IMR-90 (cell line): ENCODE results near the gene KRABD2.

Source experiments
- ATAC-seq: fragments of 200-7000 bp; cut with Tn5 transposase; 2 replicates; pipeline ENCODE4 v1.9.1; 2020; ENCODE audit warnings: low read depth, mild to moderate bottlenecking, moderate library complexity
- BruUV-seq: library from RNA; stranded (reverse); fragments of 400-500 nt; replicated peaks from 2 replicates; lab custom pipeline; 2021; lab: Mats Ljungman, UMichigan
- CTCF ChIA-PET: fragments of 300-600 bp; formaldehyde crosslinking; extraction: SDS; loops from one replicate; lab custom pipeline; 2021; ENCODE audit warnings: antibody characterized with exemption; lab: Yijun Ruan, JAX
- POLR2A ChIA-PET: fragments of 300-600 bp; sonication (Branson Sonifier 250); formaldehyde crosslinking; loops from one replicate; lab custom pipeline; 2022; ENCODE audit warnings: antibody characterized with exemption; ENCODE audit not compliant: unreplicated experiment; lab: Charles Lee
- DNase-seq: peaks from one replicate; pipeline ENCODE4 v3.0.0; 2013
- H2AFZ ChIP-seq: replicated peaks from 2 replicates; pipeline ENCODE3; 2013; ENCODE audit warnings: low read length, mild to moderate bottlenecking; ENCODE audit not compliant: poor library complexity
- H2AK5ac ChIP-seq: 2 replicates; pipeline ENCODE4 v1.6.1; 2013; ENCODE audit warnings: low read depth, low read length, inconsistent platforms
- H2AK9ac ChIP-seq: replicated peaks from 2 replicates; pipeline ENCODE3; 2013; ENCODE audit warnings: mild to moderate bottlenecking, low read depth, low read length, moderate library complexity; ENCODE audit not compliant: poor library complexity
- H2BK120ac ChIP-seq: 2 replicates; pipeline ENCODE4 v1.6.1; 2013; ENCODE audit warnings: low read depth, low read length, inconsistent platforms
- H2BK15ac ChIP-seq: 3 replicates; pipeline ENCODE4 v1.6.1; 2013; ENCODE audit warnings: low read depth, low read length, inconsistent platforms
- H2BK20ac ChIP-seq: 2 replicates; pipeline ENCODE4 v1.6.1; 2013; ENCODE audit warnings: low read depth, mild to moderate bottlenecking, inconsistent platforms, low read length, moderate library complexity
- H2BK5ac ChIP-seq: 2 replicates; pipeline ENCODE4 v1.6.1; 2013; ENCODE audit warnings: mild to moderate bottlenecking, low read depth, low read length, inconsistent platforms; ENCODE audit not compliant: poor library complexity, severe bottlenecking
- H3K14ac ChIP-seq: replicated peaks from 2 replicates; pipeline ENCODE4 v1.6.1; 2013; ENCODE audit warnings: low read depth, low read length, inconsistent platforms
- H3K18ac ChIP-seq: 2 replicates; pipeline ENCODE4 v1.6.1; 2013; ENCODE audit warnings: low read depth, low read length, control low read depth
- H3K23ac ChIP-seq: 2 replicates; pipeline ENCODE4 v1.6.1; 2013; ENCODE audit warnings: low read depth, low read length, inconsistent platforms
- H3K27ac ChIP-seq: 2 replicates; pipeline ENCODE4 v1.5.1; 2013; ENCODE audit warnings: mild to moderate bottlenecking, control low read depth, low read length; ENCODE audit not compliant: insufficient read depth
- H3K27me3 ChIP-seq: 2 replicates; pipeline ENCODE4 v1.6.1; 2013; ENCODE audit warnings: low read length; ENCODE audit not compliant: control insufficient read depth, insufficient read depth
- H3K36me3 ChIP-seq: 2 replicates; pipeline ENCODE4 v1.6.1; 2013; ENCODE audit warnings: low read length, mixed read lengths; ENCODE audit not compliant: control insufficient read depth, insufficient read depth
- H3K4ac ChIP-seq: 2 replicates; pipeline ENCODE4 v1.6.1; 2013; ENCODE audit warnings: low read depth, low read length, inconsistent platforms
- H3K4me1 ChIP-seq: 2 replicates; pipeline ENCODE4 v1.6.1; 2013; ENCODE audit warnings: low read length, mixed read lengths; ENCODE audit not compliant: control insufficient read depth, insufficient read depth
- H3K4me2 ChIP-seq: 2 replicates; pipeline ENCODE4 v1.6.1; 2013; ENCODE audit warnings: low read depth, mild to moderate bottlenecking, control low read depth, low read length, moderate library complexity
- H3K4me3 ChIP-seq: 2 replicates; pipeline ENCODE4 v1.5.1; 2013; ENCODE audit warnings: low read depth, mild to moderate bottlenecking, control low read depth, low read length, moderate library complexity; ENCODE audit not compliant: insufficient read depth
- H3K56ac ChIP-seq: 2 replicates; pipeline ENCODE4 v1.6.1; 2013; ENCODE audit warnings: low read length, inconsistent platforms; ENCODE audit not compliant: insufficient read depth; ENCODE audit errors: extremely low read depth
- H3K79me1 ChIP-seq, 2 experiments: 2 replicates each; pipeline ENCODE4 v1.6.1; 2013; ENCODE audit warnings: low read length in 2 of 2, inconsistent platforms in 1 of 2, low read depth in 1 of 2
- H3K9ac ChIP-seq: 2 replicates; pipeline ENCODE4 v1.6.1; 2013; ENCODE audit warnings: low read depth, low read length, control low read depth
- H3K9me1 ChIP-seq: 2 replicates; pipeline ENCODE4 v1.6.1; 2013; ENCODE audit warnings: low read length, inconsistent platforms; ENCODE audit not compliant: insufficient read depth
- H3K9me3 ChIP-seq: 2 replicates; pipeline ENCODE4 v1.6.1; 2013; ENCODE audit warnings: low read length; ENCODE audit not compliant: control insufficient read depth, insufficient read depth
- H4K20me1 ChIP-seq: 2 replicates; pipeline ENCODE4 v1.6.1; 2013; ENCODE audit warnings: low read length, inconsistent platforms; ENCODE audit not compliant: insufficient read depth
- H4K5ac ChIP-seq: 2 replicates; pipeline ENCODE4 v1.6.1; 2013; ENCODE audit warnings: mild to moderate bottlenecking, low read depth, low read length, control low read depth
- H4K8ac ChIP-seq, 2 experiments: 2 replicates each; pipeline ENCODE4 v1.6.1; 2013; ENCODE audit warnings: low read depth in 2 of 2, low read length in 2 of 2, control low read depth in 1 of 2, inconsistent platforms in 1 of 2
- H4K91ac ChIP-seq: 2 replicates; pipeline ENCODE4 v1.6.1; 2013; ENCODE audit warnings: low read depth, low read length, inconsistent platforms; ENCODE audit not compliant: insufficient read depth
- BHLHE40 ChIP-seq: fragments of 150-350 bp; IDR thresholded peaks from 2 replicates; pipeline ENCODE4 v1.6.1; 2016; ENCODE audit warnings: mild to moderate bottlenecking, low read depth, low read length
- CEBPB ChIP-seq: IDR thresholded peaks from 2 replicates; pipeline ENCODE4 v1.6.1; 2012; ENCODE audit warnings: low read depth, low read length, improper control_type of control experiment
- CHD1 ChIP-seq: IDR thresholded peaks from 2 replicates; pipeline ENCODE4 v1.6.1; 2012; ENCODE audit warnings: low read depth, low read length, improper control_type of control experiment
- CTCF ChIP-seq: conservative IDR thresholded peaks from 2 replicates; pipeline ENCODE4 v1.5.1; 2012; ENCODE audit warnings: mild to moderate bottlenecking, low read depth, low read length, improper control_type of control experiment
- ELK1 ChIP-seq: fragments of 150-350 bp; IDR thresholded peaks from 2 replicates; pipeline ENCODE4 v1.6.1; 2016; ENCODE audit warnings: low read depth, mild to moderate bottlenecking, low read length, moderate library complexity, borderline replicate concordance
- FOS ChIP-seq: fragments of 150-350 bp; IDR thresholded peaks from 2 replicates; pipeline ENCODE4 v1.6.1; 2016; ENCODE audit warnings: low read depth, low read length
- MAFK ChIP-seq: IDR thresholded peaks from 2 replicates; pipeline ENCODE4 v1.6.1; 2012; ENCODE audit warnings: low read depth, low read length, improper control_type of control experiment
- MAZ ChIP-seq: IDR thresholded peaks from 2 replicates; pipeline ENCODE4 v1.6.1; 2012; ENCODE audit warnings: low read depth, mild to moderate bottlenecking, low read length, improper control_type of control experiment, moderate library complexity, borderline replicate concordance
- MXI1 ChIP-seq: IDR thresholded peaks from 2 replicates; pipeline ENCODE4 v1.6.1; 2012; ENCODE audit warnings: low read depth, mild to moderate bottlenecking, low read length, moderate library complexity, borderline replicate concordance
- NFE2L2 ChIP-seq: fragments of 150-350 bp; IDR thresholded peaks from 2 replicates; pipeline ENCODE4 v1.6.1; 2016; ENCODE audit warnings: low read depth, mild to moderate bottlenecking, low read length
- POLR2A ChIP-seq: IDR thresholded peaks from 2 replicates; pipeline ENCODE4 v1.6.1; 2012; ENCODE audit warnings: mild to moderate bottlenecking, low read depth, low read length
- RAD21 ChIP-seq: IDR thresholded peaks from 2 replicates; pipeline ENCODE4 v1.6.1; 2012; ENCODE audit warnings: low read length, improper control_type of control experiment
- RCOR1 ChIP-seq: IDR thresholded peaks from 2 replicates; pipeline ENCODE4 v1.6.1; 2012; ENCODE audit warnings: mild to moderate bottlenecking, low read length, improper control_type of control experiment; ENCODE audit not compliant: insufficient replicate concordance
- RFX5 ChIP-seq: IDR thresholded peaks from 2 replicates; pipeline ENCODE4 v1.8.0; 2012; ENCODE audit warnings: low read depth, mild to moderate bottlenecking, low read length, moderate library complexity
- SMC3 ChIP-seq: fragments of 150-350 bp; IDR thresholded peaks from 2 replicates; pipeline ENCODE4 v1.6.1; 2016; ENCODE audit warnings: low read depth, mild to moderate bottlenecking, antibody characterized with exemption, low read length, moderate library complexity
- USF2 ChIP-seq: fragments of 150-350 bp; IDR thresholded peaks from 2 replicates; pipeline ENCODE4 v1.6.1; 2017; ENCODE audit warnings: mild to moderate bottlenecking, antibody characterized with exemption, low read length, low read depth
- WGBS, 2 experiments: methylation state at CpG; one replicate each; pipeline versions ENCODE4 v1.1.5 to v1.1.7; 2013; ENCODE audit warnings: missing lambda C conversion rate in 2 of 2; ENCODE audit not compliant: insufficient read length in 1 of 2; ENCODE audit errors: extremely low coverage in 2 of 2; 5-methylcytosine and 5-hydroxymethylcytosine counted together
- dilution Hi-C: fragments of 300-500 bp; cut with HindIII; formaldehyde crosslinking; loops from one replicate; pipeline ENCODE4 v1.14.3; 2018; ENCODE audit warnings: low sequenced_read_pairs; ENCODE audit not compliant: unreplicated experiment
- in situ Hi-C: fragments of 300-500 bp; cut with MboI; formaldehyde crosslinking; loops from 3 replicates; pipeline ENCODE4 v1.14.3; 2019; ENCODE audit warnings: low sequenced_read_pairs, inconsistent platforms, mixed read lengths
- intact Hi-C: fragments of 100-400 bp; cut with micrococcal nuclease; formaldehyde crosslinking; loops from 2 replicates; pipeline ENCODE4 v1.10.0; 2022

KRABD2 gene

GRCh38 chr17:8357910-8358309 is 18.6 kb downstream of the KRABD2 start:
- Histone ChIP-seq H2BK20ac (no peak overlapping the region), H3K36me3 (no peaks in the 10 kb centered on the region), H3K9me3 (no peaks in the 10 kb centered on the region), H4K5ac (no peak overlapping the region), H3K9ac (no peak overlapping the region), H3K27me3 (no peaks in the 10 kb centered on the region), H3K18ac (no peak overlapping the region), H3K9me1 (peaks cover 9% of the 10 kb centered on the region; the same call in 1 of the 2 replicates), H2BK15ac (no peak overlapping the region), H4K20me1 (no peaks in the 10 kb centered on the region), H4K91ac (no peak overlapping the region), H3K4me2 (no peak overlapping the region), H3K4me3 (no peak overlapping the region), H3K56ac (no peak overlapping the region), H4K8ac (no peak overlapping the region), H3K23ac (no peak overlapping the region), H3K4me1 (peaks cover 7% of the 10 kb centered on the region), H2BK120ac (no peak overlapping the region), H3K79me1 (peaks cover 0 to 11% of the 10 kb centered on the region in 2 experiments; a peak in 2 of 4 replicates), H2AK9ac (no peak overlapping the region), H2AK5ac (no peak overlapping the region), H3K27ac (no peak overlapping the region), H2AFZ (no peak overlapping the region), H2BK5ac (no peak overlapping the region), H3K14ac (no peak overlapping the region), H3K4ac (no peak overlapping the region)
- BruUV-seq = no TSS peak
- 100% methylated on average over 1 of the region's 3 CpGs; no CpG with 5 or more reads in 1 of the 2 experiments for WGBS, 2 experiments
- no peak for TF ChIP-seq ELK1
- no peak for TF ChIP-seq RCOR1
- TF ChIP-seq RAD21 = no peak
- TF ChIP-seq MAFK = no peak
- no peak for TF ChIP-seq POLR2A
- no peak for TF ChIP-seq CEBPB
- TF ChIP-seq BHLHE40 = no peak
- TF ChIP-seq MAZ = no peak
- no peak for TF ChIP-seq SMC3
- no peak for TF ChIP-seq USF2
- TF ChIP-seq NFE2L2 = no peak
- no peak for TF ChIP-seq CHD1
- TF ChIP-seq CTCF = no peak
- TF ChIP-seq RFX5 = no peak
- no peak for TF ChIP-seq MXI1
- no peak for TF ChIP-seq FOS
- dilution Hi-C loops = no loop called here
- no peak for ATAC-seq
- CTCF ChIA-PET = no interaction called here
- POLR2A ChIA-PET = no interaction called here
- in situ Hi-C loops = no loop called here
- intact Hi-C loops = no loop called here
- DNase-seq = no peak
